ENCODE data around the gene PFKL.

DNA sequence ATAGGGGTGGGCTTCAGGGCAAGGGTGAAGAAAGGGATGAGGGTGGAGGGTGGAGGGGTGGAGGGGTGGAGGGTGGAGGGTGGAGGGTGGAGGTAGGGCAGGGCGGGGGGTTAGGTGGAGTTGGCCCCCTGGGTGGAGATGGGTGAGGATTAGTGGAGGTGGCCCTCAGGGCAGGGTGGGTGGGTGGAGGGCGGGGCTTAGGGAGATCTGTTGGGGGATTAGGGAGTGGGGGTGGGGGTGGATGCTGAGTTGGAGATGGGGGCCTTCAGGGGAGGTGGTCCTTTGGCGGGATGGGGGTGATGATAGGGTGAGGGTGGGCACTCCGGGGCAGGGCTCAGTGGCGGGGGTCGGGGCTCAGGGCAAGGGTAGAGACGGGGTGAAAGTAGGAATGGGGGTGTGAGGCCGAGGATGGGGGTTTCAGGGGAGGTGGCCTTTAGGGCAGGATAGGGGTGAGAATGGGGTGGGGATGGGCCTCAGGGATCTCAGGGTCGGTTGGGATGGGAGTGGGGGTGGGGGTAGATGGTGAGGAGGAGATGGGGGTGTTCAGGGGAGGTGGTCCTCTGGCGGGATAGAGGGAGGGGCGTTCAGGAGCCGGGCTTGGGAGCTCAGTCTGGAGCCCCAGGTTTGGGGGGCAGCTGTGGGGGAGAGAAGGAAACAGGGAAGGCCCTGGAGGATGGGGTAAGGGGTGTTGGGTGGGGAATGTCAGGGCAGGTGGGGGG lies 37.4 kb upstream of the PFKL start:
- TF ChIP-seq, protein P1, sequence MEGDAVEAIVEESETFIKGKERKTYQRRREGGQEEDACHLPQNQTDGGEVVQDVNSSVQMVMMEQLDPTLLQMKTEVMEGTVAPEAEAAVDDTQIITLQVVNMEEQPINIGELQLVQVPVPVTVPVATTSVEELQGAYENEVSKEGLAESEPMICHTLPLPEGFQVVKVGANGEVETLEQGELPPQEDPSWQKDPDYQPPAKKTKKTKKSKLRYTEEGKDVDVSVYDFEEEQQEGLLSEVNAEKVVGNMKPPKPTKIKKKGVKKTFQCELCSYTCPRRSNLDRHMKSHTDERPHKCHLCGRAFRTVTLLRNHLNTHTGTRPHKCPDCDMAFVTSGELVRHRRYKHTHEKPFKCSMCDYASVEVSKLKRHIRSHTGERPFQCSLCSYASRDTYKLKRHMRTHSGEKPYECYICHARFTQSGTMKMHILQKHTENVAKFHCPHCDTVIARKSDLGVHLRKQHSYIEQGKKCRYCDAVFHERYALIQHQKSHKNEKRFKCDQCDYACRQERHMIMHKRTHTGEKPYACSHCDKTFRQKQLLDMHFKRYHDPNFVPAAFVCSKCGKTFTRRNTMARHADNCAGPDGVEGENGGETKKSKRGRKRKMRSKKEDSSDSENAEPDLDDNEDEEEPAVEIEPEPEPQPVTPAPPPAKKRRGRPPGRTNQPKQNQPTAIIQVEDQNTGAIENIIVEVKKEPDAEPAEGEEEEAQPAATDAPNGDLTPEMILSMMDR (conservative IDR thresholded peaks at IDR 0.05 in 1 of 2, IDR thresholded peaks at IDR 0.05 in 1 of 2; ENCODE audit: low read depth in 1 of 2, low read length in 2 of 2) = no peak
- no peak for TF ChIP-seq EZH2 (IDR thresholded peaks at IDR 0.05; ENCODE audit: low read length, missing control alignments)
